ENCODE data around the gene PPP1R14B. TPM values are rescaled to one million over a fixed set of nuclear protein-coding genes. Genes with fewer than 3 reads are reported as not detected.

PPP1R14B gene, protein sequence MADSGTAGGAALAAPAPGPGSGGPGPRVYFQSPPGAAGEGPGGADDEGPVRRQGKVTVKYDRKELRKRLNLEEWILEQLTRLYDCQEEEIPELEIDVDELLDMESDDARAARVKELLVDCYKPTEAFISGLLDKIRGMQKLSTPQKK
- total RNA-seq (2014; rRNA removed) (1,496 and 2,060 TPM in 2 replicates), Bru-seq, nascent RNA (percentile 96 among the genes with signal in this experiment), BruChase-seq, experiment 1, labeled RNA remaining after a 6-hour chase (percentile 99 among the genes with signal in this experiment), BruChase-seq, experiment 2, labeled RNA remaining after a 2-hour chase (percentile 96 among the genes with signal in this experiment)
- long read RNA-seq, transcript PPP1R14B-203 (3 exons, 920 nt), result minor isoform, 13 of 588 reads
- long read RNA-seq, transcript PPP1R14B-201 (4 exons, 982 nt), result major isoform, 504 of 588 reads
- long read RNA-seq, partial matches to known transcripts, result 3 of 588 reads
- long read RNA-seq, other reads (novel, unspliced or antisense), result 68 of 588 reads

GRCh38 chr11:64246871-64247728 lies at the start of gene PPP1R14B:
Gene PPP1R14B (minus strand): TSS chr11:64246943. CDS start chr11:64246673, 270 bp downstream.
- peak within 1 kb of the TSS; percentile 80 for H3K4me3 ChIP-seq (ENCODE audit: low read length)
- peaks cover 8% of the 10 kb centered on the region; the same call in 1 of the 2 replicates for H4K20me1 ChIP-seq (ENCODE audit: low read length)
- peaks cover 49% of the 10 kb centered on the region for H3K4me1 ChIP-seq (ENCODE audit: insufficient read depth, low read length)
- intact Hi-C loops (cut with micrococcal nuclease), result loop anchor here (2.0 kb wide), 2 partner anchors 24 to 54 kb away; partner anchors contain the start of gene CATSPERZ
- peak within 1 kb of the TSS; percentile 94 for H3K27ac ChIP-seq (ENCODE audit: low read length)
- ChIA-PET POLR2A (ENCODE audit: unreplicated experiment) (interaction anchor here (2.6 kb wide), 1 partner anchor 9 kb away, joined by 12 read pairs; no protein-coding TSS in a partner anchor), CTCF (interaction anchor here (0.6 kb wide), 1 partner anchor 57 kb away, joined by 5 read pairs; no protein-coding TSS in a partner anchor)
- ATAC-seq (peak; percentile 41), DNase-seq (peak; percentile 91)
- peaks cover 14% of the 10 kb centered on the region; the same call in 1 of the 2 replicates for H3K36me3 ChIP-seq (ENCODE audit: low read depth, low read length)
- H3K79me2 ChIP-seq (ENCODE audit: low read length), result peaks cover 49% of the 10 kb centered on the region
- no peaks in the 10 kb centered on the region for H3K9me2 ChIP-seq (replicated peaks; ENCODE audit: low read length)
- TF ChIP-seq EZH2phosphoT487 (IDR thresholded peaks at IDR 0.05; ENCODE audit: borderline replicate concordance, low read length) (no peak), CTCF (conservative IDR thresholded peaks at IDR 0.05; ENCODE audit: low read depth, low read length) (no peak), EZH2 (IDR thresholded peaks at IDR 0.05; ENCODE audit: low read length, unreplicated experiment) (no peak)
- peak within 1 kb of the TSS; percentile 93 for H3K9ac ChIP-seq (ENCODE audit: low read length)
- H2AFZ ChIP-seq (ENCODE audit: low read length), result peak within 1 kb of the TSS; percentile 82
- no peaks in the 10 kb centered on the region for H3F3A ChIP-seq (ENCODE audit: low read length, unreplicated experiment)
- peak within 1 kb of the TSS; percentile 94 for H3K4me2 ChIP-seq (ENCODE audit: low read length)
- no peaks in the 10 kb centered on the region for H3K27me3 ChIP-seq (ENCODE audit: low read length)
- TSS peak; percentile 24 for BruUV-seq (replicated peaks)
- no peaks in the 10 kb centered on the region for H3K9me3 ChIP-seq (ENCODE audit: low read length)

GRCh38 chr11:64296236-64296635 lies 49.5 kb upstream of the PPP1R14B start:
- Histone ChIP-seq H4K20me1 (ENCODE audit: low read length) (no peaks in the 10 kb centered on the region), H3K4me3 (ENCODE audit: low read length) (no peak overlapping the region), H3K36me3 (ENCODE audit: low read depth, low read length) (no peaks in the 10 kb centered on the region), H3K9me3 (ENCODE audit: low read length) (no peaks in the 10 kb centered on the region), H3K27me3 (ENCODE audit: low read length) (peaks cover 32% of the 10 kb centered on the region), H3K79me2 (ENCODE audit: low read length) (no peaks in the 10 kb centered on the region), H3K9me2 (replicated peaks; ENCODE audit: low read length) (no peaks in the 10 kb centered on the region), H3K9ac (ENCODE audit: low read length) (no peak overlapping the region), H3K4me2 (ENCODE audit: low read length) (no peak overlapping the region), H3K27ac (ENCODE audit: low read length) (no peak overlapping the region), H2AFZ (ENCODE audit: low read length) (no peak overlapping the region), H3K4me1 (ENCODE audit: insufficient read depth, low read length) (peaks cover 23% of the 10 kb centered on the region), H3F3A (ENCODE audit: low read length, unreplicated experiment) (no peaks in the 10 kb centered on the region)
- no TSS peak for BruUV-seq (replicated peaks)
- TF ChIP-seq CTCF (conservative IDR thresholded peaks at IDR 0.05; ENCODE audit: low read depth, low read length) (no peak), EZH2 (IDR thresholded peaks at IDR 0.05; ENCODE audit: low read length, unreplicated experiment) (no peak), EZH2phosphoT487 (IDR thresholded peaks at IDR 0.05; ENCODE audit: borderline replicate concordance, low read length) (no peak)
- POLR2A ChIA-PET (ENCODE audit: unreplicated experiment), result no interaction called here
- intact Hi-C loops (cut with micrococcal nuclease), result no loop called here
- CTCF ChIA-PET, result interaction anchor here (0.9 kb wide), 1 partner anchor 20 kb away, joined by 8 read pairs; no protein-coding TSS in a partner anchor
- no peak for ATAC-seq
- DNase-seq, result peak; percentile 44
